ENCODE results near the gene SLC9A7.
A peak's percentile ranks its signal among the peaks of the same experiment; 100 is the strongest.

The SLC9A7 gene

DNA sequence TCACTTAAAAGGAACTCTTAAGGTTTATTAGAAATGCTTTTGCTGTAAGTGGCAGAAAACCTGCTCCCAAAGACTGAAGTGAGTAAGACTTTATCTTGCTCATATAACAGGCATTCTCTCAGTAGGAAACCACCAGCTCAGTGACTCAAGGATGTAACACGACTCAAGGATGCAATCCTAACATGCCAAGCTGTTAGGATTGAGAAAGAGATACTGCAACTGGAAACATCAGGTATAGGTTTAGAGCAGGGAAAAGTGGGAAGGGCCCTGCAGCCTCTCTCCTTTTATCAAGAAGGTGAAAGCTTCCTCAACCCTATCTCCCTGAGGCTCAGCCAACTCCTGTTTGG, 11.9 kb upstream of the SLC9A7 start:
- no peaks in the 10 kb centered on the region for H3K36me3 ChIP-seq (ENCODE audit: control insufficient read depth, insufficient read depth, low read length)
- H3K9ac ChIP-seq (ENCODE audit: low read depth, low read length), result no peak overlapping the region
- H3K27me3 ChIP-seq (ENCODE audit: control insufficient read depth, insufficient read depth, low read length), result no peaks in the 10 kb centered on the region
- no peaks in the 10 kb centered on the region for H3K9me3 ChIP-seq (ENCODE audit: control insufficient read depth, insufficient read depth, low read length)
- no peak overlapping the region for H3K4me3 ChIP-seq (ENCODE audit: low read depth, low read length)
- no peaks in the 10 kb centered on the region for H3K4me1 ChIP-seq (ENCODE audit: control insufficient read depth, insufficient read depth, low read length)

DNA sequence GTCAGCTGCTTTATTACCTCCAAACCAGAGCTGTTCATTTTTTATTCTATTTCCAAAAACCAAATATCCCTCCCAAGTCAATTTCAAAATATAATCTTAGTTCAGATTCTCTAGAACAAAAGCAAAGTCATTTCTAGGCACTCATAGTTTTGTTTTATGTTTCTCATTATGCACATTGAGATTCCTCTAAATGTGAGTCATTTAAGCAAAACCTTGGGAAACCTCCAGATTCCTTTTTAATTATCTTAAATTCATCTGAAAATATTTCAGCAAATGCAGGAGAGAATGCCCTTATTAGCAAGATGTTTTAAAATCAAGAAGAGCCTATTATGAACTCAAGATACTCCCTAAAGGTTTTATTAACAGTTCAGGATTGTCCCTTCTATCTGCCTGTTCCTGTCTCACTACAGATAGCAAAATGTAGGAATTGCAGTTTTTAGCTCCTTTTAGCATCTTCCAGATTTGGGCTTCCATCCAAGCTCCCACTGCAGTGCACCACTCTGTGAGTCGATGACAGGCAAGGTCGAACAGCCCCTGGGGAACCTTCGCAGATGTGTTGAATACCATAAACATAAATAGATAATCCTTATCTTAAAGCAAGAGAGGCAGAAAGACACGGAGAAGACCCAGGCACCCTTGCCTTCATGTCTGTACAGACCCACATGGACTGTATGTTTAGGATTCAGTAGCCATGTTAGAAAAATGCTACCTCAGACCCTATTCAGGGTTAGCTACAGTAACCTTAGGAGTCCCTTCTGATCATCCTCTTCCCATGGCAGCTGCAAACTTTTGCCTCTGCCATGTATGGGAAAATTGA, 11.3 kb upstream of the SLC9A7 start:
- Histone ChIP-seq H3K27me3 (ENCODE audit: control insufficient read depth, insufficient read depth, low read length) (no peaks in the 10 kb centered on the region), H3K36me3 (ENCODE audit: control insufficient read depth, insufficient read depth, low read length) (no peaks in the 10 kb centered on the region), H3K9me3 (ENCODE audit: control insufficient read depth, insufficient read depth, low read length) (no peaks in the 10 kb centered on the region), H3K4me3 (ENCODE audit: low read depth, low read length) (no peak overlapping the region), H3K9ac (ENCODE audit: low read depth, low read length) (no peak overlapping the region), H3K4me1 (ENCODE audit: control insufficient read depth, insufficient read depth, low read length) (no peaks in the 10 kb centered on the region)

DNA sequence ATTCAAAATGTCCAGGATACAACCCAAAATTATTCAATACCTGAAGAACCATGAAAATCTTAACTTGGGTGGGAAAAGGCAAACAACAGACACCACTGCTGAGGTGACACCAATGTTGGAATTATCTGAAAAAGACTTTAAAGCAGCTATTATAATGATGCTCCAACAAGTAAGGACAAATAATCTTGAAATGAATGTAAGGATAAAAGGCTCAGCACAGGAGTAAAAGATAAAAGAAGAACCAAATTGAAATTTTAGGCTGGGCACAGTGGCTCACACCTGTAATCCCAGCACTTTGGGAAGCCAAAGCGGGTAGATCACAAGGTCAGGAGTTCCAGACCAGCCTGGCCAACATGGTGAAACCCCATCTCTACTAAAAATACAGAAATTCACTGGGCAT, 4.0 kb upstream of the SLC9A7 start:
- Histone ChIP-seq H3K9ac (ENCODE audit: low read depth, low read length) (no peak overlapping the region), H3K4me1 (ENCODE audit: control insufficient read depth, insufficient read depth, low read length) (no peaks in the 10 kb centered on the region)

DNA sequence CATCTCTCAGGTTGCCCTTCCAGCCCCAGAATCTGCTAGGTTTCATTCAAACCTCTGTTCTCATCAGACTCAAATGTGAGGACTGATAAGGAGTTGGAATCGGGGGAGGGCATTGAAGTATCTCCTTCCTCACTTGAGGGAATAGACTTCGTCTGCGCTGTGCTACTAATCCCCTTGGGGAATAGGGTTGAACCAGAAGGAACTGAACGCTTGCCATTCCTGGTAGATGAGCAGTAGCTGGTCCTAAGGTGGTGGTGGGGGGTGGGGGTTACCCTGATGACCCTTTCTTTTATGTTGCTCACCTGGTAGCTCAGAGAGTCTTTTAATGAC, 692 bp upstream of the SLC9A7 start:
- no peaks in the 10 kb centered on the region for H3K36me3 ChIP-seq (ENCODE audit: control insufficient read depth, insufficient read depth, low read length)
- H3K4me3 ChIP-seq (ENCODE audit: low read depth, low read length), result peak overlapping the region; percentile 28
- no peaks in the 10 kb centered on the region for H3K27me3 ChIP-seq (ENCODE audit: control insufficient read depth, insufficient read depth, low read length)
- no peaks in the 10 kb centered on the region for H3K9me3 ChIP-seq (ENCODE audit: control insufficient read depth, insufficient read depth, low read length)
- H3K9ac ChIP-seq (ENCODE audit: low read depth, low read length), result no peak overlapping the region
- H3K4me1 ChIP-seq (ENCODE audit: control insufficient read depth, insufficient read depth, low read length), result peaks cover 4% of the 10 kb centered on the region

More for the DNA sequence above, 4.0 kb upstream of the SLC9A7 start:
- H3K36me3 ChIP-seq (ENCODE audit: control insufficient read depth, insufficient read depth, low read length), result no peaks in the 10 kb centered on the region
- no peaks in the 10 kb centered on the region for H3K27me3 ChIP-seq (ENCODE audit: control insufficient read depth, insufficient read depth, low read length)
- H3K9me3 ChIP-seq (ENCODE audit: control insufficient read depth, insufficient read depth, low read length), result no peaks in the 10 kb centered on the region
- no peak overlapping the region for H3K4me3 ChIP-seq (ENCODE audit: low read depth, low read length)

DNA sequence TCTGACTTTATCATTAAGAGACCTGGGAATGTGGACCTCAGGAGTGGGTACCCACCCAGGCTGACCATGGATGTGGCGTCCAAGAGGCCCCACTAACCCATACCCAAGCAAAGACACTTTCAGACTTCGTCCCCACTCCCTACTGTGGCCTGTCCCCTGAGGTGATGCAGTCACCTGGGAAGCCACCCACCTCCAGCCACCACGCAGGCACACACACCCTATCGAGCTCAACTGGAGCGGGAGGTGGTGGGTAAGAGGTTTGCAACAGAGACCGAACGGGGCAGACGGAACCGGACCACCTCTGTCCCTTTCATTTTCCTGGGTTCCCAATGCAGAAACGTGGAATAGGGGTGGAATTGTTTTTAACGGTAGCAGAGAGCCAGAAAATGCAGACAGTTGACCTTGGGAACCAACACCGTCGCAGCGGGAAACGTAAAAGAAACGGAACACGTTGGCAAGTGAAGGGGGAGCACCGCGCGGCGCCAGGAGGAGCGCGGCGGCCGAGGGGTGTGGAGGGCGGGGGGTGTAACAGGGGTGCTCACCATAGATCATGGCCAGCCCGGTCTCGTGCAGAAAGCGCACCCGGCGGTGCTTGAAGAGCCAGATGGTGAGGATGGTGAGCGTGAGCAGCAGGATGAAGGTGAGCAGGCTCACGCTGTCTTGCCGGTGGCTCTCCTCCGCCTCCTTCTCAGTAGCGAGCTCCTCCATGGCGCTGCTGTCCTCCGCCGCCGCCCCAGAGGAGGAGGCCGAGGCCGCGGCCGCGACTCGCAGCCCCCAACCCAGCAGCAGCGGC, 559 bp downstream of the SLC9A7 start:
- Histone ChIP-seq H3K9ac (ENCODE audit: low read depth, low read length) (peak overlapping the region; percentile 54), H3K4me3 (ENCODE audit: low read depth, low read length) (peak overlapping the region; percentile 80), H3K9me3 (ENCODE audit: control insufficient read depth, insufficient read depth, low read length) (no peaks in the 10 kb centered on the region)

DNA sequence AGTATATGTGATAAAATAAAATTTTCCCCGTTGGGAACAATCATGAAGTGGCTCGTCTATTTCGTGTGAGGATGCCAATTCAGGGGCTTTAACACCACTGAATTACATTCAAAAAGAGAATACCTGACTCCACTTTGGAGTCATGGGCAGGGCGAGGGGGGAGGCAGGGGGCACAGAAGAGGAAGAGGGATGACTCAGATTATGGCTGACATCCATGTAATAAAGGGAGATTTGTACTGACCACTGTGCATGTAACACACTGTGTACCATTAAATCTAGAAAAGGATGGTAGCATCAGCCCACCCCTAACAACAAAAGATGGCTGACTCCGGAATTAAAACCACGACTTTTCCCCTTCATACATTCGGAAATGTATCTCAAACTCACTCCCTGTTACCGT, 1.3 kb downstream of the SLC9A7 start:
- Histone ChIP-seq H3K9ac (ENCODE audit: low read depth, low read length) (peak overlapping the region; percentile 54), H3K4me3 (ENCODE audit: low read depth, low read length) (peak overlapping the region; percentile 80)

More for the DNA sequence above, 559 bp downstream of the SLC9A7 start:
- no peaks in the 10 kb centered on the region for H3K27me3 ChIP-seq (ENCODE audit: control insufficient read depth, insufficient read depth, low read length)
- H3K4me1 ChIP-seq (ENCODE audit: control insufficient read depth, insufficient read depth, low read length), result peaks cover 4% of the 10 kb centered on the region
- H3K36me3 ChIP-seq (ENCODE audit: control insufficient read depth, insufficient read depth, low read length), result no peaks in the 10 kb centered on the region

DNA sequence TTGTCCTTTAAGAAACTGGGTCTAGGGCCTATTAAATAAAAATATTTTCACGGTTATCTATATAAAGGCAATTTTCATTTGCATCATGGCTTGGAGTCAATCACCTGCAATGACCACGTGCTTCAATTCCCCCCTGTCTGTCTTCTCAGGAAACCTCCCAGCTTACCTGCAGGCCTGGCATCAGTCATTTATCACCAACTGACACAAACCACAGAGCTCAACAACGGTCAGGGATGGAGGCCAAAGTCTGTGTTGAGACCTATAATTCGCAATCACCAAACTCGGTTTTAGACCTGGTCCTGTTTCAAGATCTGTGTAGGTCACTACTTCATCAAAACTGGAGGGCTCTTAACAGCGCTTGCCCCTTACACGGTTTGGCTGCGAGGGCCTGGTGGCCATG, 1.9 kb downstream of the SLC9A7 start:
- Histone ChIP-seq H3K36me3 (ENCODE audit: control insufficient read depth, insufficient read depth, low read length) (no peaks in the 10 kb centered on the region), H3K9me3 (ENCODE audit: control insufficient read depth, insufficient read depth, low read length) (no peaks in the 10 kb centered on the region), H3K9ac (ENCODE audit: low read depth, low read length) (no peak overlapping the region), H3K27me3 (ENCODE audit: control insufficient read depth, insufficient read depth, low read length) (no peaks in the 10 kb centered on the region), H3K4me1 (ENCODE audit: control insufficient read depth, insufficient read depth, low read length) (peaks cover 4% of the 10 kb centered on the region), H3K4me3 (ENCODE audit: low read depth, low read length) (peak overlapping the region; percentile 23)

More for the DNA sequence above, 1.3 kb downstream of the SLC9A7 start:
- H3K9me3 ChIP-seq (ENCODE audit: control insufficient read depth, insufficient read depth, low read length), result no peaks in the 10 kb centered on the region
- peaks cover 4% of the 10 kb centered on the region for H3K4me1 ChIP-seq (ENCODE audit: control insufficient read depth, insufficient read depth, low read length)
- H3K27me3 ChIP-seq (ENCODE audit: control insufficient read depth, insufficient read depth, low read length), result no peaks in the 10 kb centered on the region
- H3K36me3 ChIP-seq (ENCODE audit: control insufficient read depth, insufficient read depth, low read length), result no peaks in the 10 kb centered on the region

DNA sequence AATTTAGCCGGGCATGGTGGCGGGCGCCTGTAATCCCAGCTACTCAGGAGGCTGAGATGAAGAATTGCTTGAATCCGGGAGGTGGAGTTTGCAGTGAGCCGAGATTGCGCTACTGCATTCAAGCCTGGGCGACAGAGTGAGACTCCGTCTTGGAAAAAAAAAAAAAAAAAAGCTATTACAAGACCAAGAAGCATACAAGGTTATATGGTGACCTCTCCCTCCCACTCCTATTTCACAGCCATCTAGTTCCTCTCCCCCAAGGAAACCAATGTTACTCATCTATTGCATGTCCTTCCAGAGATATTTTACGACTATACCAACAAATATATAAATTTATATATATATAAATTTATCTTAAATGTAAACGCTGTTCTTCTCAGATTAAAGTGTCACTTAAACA, 3.2 kb downstream of the SLC9A7 start:
- Histone ChIP-seq H3K4me3 (ENCODE audit: low read depth, low read length) (no peak overlapping the region), H3K4me1 (ENCODE audit: control insufficient read depth, insufficient read depth, low read length) (peaks cover 4% of the 10 kb centered on the region), H3K9me3 (ENCODE audit: control insufficient read depth, insufficient read depth, low read length) (no peaks in the 10 kb centered on the region), H3K27me3 (ENCODE audit: control insufficient read depth, insufficient read depth, low read length) (no peaks in the 10 kb centered on the region), H3K36me3 (ENCODE audit: control insufficient read depth, insufficient read depth, low read length) (no peaks in the 10 kb centered on the region), H3K9ac (ENCODE audit: low read depth, low read length) (no peak overlapping the region)

DNA sequence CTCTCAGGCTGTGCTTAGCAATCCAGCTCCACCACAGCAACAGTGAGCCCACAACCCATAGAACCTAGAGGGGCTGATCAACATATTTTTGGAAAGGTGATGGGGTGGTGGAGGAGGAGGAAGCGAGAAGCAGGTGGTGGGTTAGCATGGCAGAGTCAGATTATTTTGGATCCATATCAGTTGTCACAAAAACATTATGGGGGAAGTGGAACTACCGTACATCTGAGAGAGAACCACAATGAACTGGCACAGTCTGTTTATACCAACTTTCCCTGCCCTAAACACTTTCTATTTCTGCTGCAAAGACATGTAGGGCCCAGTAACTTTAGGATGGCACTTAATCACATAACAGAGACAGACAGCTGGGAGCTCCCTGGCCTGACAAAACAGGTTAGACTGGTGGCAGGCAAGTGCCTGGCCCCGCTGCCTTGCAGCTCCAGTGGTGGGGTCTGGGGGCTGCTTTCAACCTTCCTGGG, 4.3 kb downstream of the SLC9A7 start:
- H3K9me3 ChIP-seq (ENCODE audit: control insufficient read depth, insufficient read depth, low read length), result no peaks in the 10 kb centered on the region
- peaks cover 4% of the 10 kb centered on the region for H3K4me1 ChIP-seq (ENCODE audit: control insufficient read depth, insufficient read depth, low read length)
- H3K4me3 ChIP-seq (ENCODE audit: low read depth, low read length), result no peak overlapping the region
- no peaks in the 10 kb centered on the region for H3K36me3 ChIP-seq (ENCODE audit: control insufficient read depth, insufficient read depth, low read length)
- H3K9ac ChIP-seq (ENCODE audit: low read depth, low read length), result no peak overlapping the region
- H3K27me3 ChIP-seq (ENCODE audit: control insufficient read depth, insufficient read depth, low read length), result no peaks in the 10 kb centered on the region

DNA sequence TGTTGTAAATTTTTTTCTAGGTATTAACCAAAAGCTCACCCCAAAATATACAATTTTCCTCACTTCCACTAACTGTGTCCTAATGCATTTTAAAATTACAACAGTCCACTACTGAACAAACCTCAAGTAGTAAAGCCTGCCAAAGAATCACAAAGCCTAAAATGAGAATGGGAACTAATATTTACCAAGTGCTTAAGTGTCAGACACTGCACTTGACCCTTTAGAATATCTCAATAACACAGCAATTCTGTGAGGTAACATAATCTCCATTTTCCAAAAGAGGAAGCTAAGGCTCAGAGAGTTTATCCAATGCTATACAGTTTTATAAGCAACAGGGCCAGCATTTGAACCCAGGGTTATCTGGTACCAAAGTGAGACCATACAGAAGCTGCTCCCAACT, 4.9 kb downstream of the SLC9A7 start:
- H3K27me3 ChIP-seq (ENCODE audit: control insufficient read depth, insufficient read depth, low read length), result no peaks in the 10 kb centered on the region
- no peak overlapping the region for H3K4me3 ChIP-seq (ENCODE audit: low read depth, low read length)
- H3K4me1 ChIP-seq (ENCODE audit: control insufficient read depth, insufficient read depth, low read length), result peaks cover 4% of the 10 kb centered on the region
- H3K9me3 ChIP-seq (ENCODE audit: control insufficient read depth, insufficient read depth, low read length), result no peaks in the 10 kb centered on the region
- no peak overlapping the region for H3K9ac ChIP-seq (ENCODE audit: low read depth, low read length)
- no peaks in the 10 kb centered on the region for H3K36me3 ChIP-seq (ENCODE audit: control insufficient read depth, insufficient read depth, low read length)

DNA sequence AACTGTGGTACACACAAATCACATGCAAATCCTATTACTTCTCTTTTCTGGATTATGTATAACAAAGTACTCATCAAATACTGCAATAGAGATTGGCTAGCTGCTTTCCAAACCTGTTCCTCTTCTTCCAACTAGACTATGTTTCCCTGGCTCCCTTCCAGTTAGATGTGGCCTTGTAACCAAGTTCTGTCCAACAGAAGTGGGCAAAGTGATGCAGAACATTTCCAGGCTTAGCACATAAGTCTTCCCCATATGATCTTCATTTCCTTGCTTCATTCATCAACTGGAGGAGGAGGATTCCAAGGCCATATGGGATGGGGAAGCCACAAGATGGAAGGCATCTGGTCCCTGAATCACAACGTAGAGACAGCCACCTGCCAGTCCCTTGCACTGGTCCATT, 8.0 kb downstream of the SLC9A7 start:
- Histone ChIP-seq H3K36me3 (ENCODE audit: control insufficient read depth, insufficient read depth, low read length) (no peaks in the 10 kb centered on the region), H3K4me1 (ENCODE audit: control insufficient read depth, insufficient read depth, low read length) (no peaks in the 10 kb centered on the region), H3K4me3 (ENCODE audit: low read depth, low read length) (no peak overlapping the region), H3K9ac (ENCODE audit: low read depth, low read length) (no peak overlapping the region), H3K9me3 (ENCODE audit: control insufficient read depth, insufficient read depth, low read length) (no peaks in the 10 kb centered on the region), H3K27me3 (ENCODE audit: control insufficient read depth, insufficient read depth, low read length) (no peaks in the 10 kb centered on the region)

DNA sequence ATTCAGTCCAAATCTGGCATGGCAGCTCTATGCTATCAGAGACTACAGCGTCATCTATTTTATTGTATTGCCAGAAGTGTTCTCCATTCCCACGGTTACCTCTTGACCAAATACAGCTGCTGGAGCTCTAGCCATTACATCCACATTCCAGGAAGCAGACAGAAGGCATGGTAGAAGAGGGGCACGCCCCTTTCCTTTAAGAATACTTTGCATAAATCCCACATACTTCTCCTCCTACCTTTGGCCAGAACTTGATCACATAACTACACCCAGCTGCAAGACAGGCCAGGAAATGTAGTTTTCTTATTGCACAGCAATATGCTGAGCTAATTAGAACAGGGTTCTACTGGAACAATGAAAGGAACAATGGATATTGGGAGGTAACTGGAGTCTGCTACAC, 14.9 kb downstream of the SLC9A7 start:
- Histone ChIP-seq H3K36me3 (ENCODE audit: control insufficient read depth, insufficient read depth, low read length) (no peaks in the 10 kb centered on the region), H3K9ac (ENCODE audit: low read depth, low read length) (no peak overlapping the region), H3K4me3 (ENCODE audit: low read depth, low read length) (no peak overlapping the region), H3K4me1 (ENCODE audit: control insufficient read depth, insufficient read depth, low read length) (no peaks in the 10 kb centered on the region), H3K27me3 (ENCODE audit: control insufficient read depth, insufficient read depth, low read length) (no peaks in the 10 kb centered on the region), H3K9me3 (ENCODE audit: control insufficient read depth, insufficient read depth, low read length) (peaks cover 7% of the 10 kb centered on the region)

Data from iPS-15b (cell line).